Astrocyte (in vitro differentiated cells and primary cell): ENCODE measurements around the gene HNRNPA2B1. TPM values are rescaled to one million over a fixed set of nuclear protein-coding genes. Genes with fewer than 3 reads are reported as not detected.
"Not testable (repeated sequence)": the region's sequence is repeated elsewhere in the genome, so short reads cannot be mapped to it uniquely, and the experiment has no call there.

Source experiments
- DNase-seq: peaks from one replicate; pipeline ENCODE4 v3.0.0-alpha.2; 2010; ENCODE audit warnings: low read depth
- FAIRE-seq: peaks from 2 replicates; lab custom pipeline; 2011; peaks lifted over from hg19 to GRCh38; lab: Jason Lieb, UNC
- H2AFZ ChIP-seq: 2 replicates; pipeline ENCODE4 v1.6.0; 2012; ENCODE audit warnings: low read depth, low read length, inconsistent platforms
- H3K27ac ChIP-seq: 2 replicates; pipeline ENCODE4 v1.5.1; 2011; ENCODE audit warnings: low read depth, low read length, inconsistent platforms
- H3K27me3 ChIP-seq: 2 replicates; pipeline ENCODE4 v1.6.0; 2011; ENCODE audit warnings: low read length, inconsistent platforms; ENCODE audit not compliant: insufficient read depth
- H3K36me3 ChIP-seq: 2 replicates; pipeline ENCODE4 v1.5.1; 2011; ENCODE audit warnings: low read length, inconsistent platforms; ENCODE audit not compliant: insufficient read depth
- H3K4me1 ChIP-seq: 2 replicates; pipeline ENCODE4 v1.5.1; 2011; ENCODE audit warnings: low read length, inconsistent platforms; ENCODE audit not compliant: insufficient read depth
- H3K4me2 ChIP-seq: 2 replicates; pipeline ENCODE4 v1.6.0; 2012; ENCODE audit warnings: low read length, inconsistent platforms
- H3K4me3 ChIP-seq: 2 replicates; pipeline ENCODE4 v1.5.1; 2011; ENCODE audit warnings: low read depth, mild to moderate bottlenecking, low read length, inconsistent platforms; ENCODE audit not compliant: insufficient read depth
- H3K79me2 ChIP-seq: 2 replicates; pipeline ENCODE4 v1.6.0; 2012; ENCODE audit warnings: mild to moderate bottlenecking, low read length, inconsistent platforms; ENCODE audit not compliant: insufficient read depth
- H3K9ac ChIP-seq: 2 replicates; pipeline ENCODE4 v1.6.0; 2012; ENCODE audit warnings: mild to moderate bottlenecking, low read length, inconsistent platforms
- H3K9me3 ChIP-seq: 2 replicates; pipeline ENCODE4 v1.5.1; 2012; ENCODE audit warnings: low read depth, mild to moderate bottlenecking, low read length, inconsistent platforms; ENCODE audit not compliant: insufficient read depth
- H4K20me1 ChIP-seq: 2 replicates; pipeline ENCODE4 v1.6.0; 2012; ENCODE audit warnings: low read length, inconsistent platforms; ENCODE audit not compliant: insufficient read depth
- H3K27ac Mint-ChIP-seq: one replicate; pipeline ENCODE4 v1.8.0; 2021; ENCODE audit warnings: mild to moderate bottlenecking, mixed read lengths; ENCODE audit not compliant: unreplicated experiment
- H3K27me3 Mint-ChIP-seq: one replicate; pipeline ENCODE4 v1.8.0; 2021; ENCODE audit warnings: low read depth, mixed read lengths; ENCODE audit not compliant: unreplicated experiment
- H3K36me3 Mint-ChIP-seq: one replicate; pipeline ENCODE4 v1.8.0; 2021; ENCODE audit warnings: low read depth, mixed read lengths; ENCODE audit not compliant: unreplicated experiment
- H3K4me1 Mint-ChIP-seq: one replicate; pipeline ENCODE4 v1.8.0; 2021; ENCODE audit warnings: low read depth, mixed read lengths; ENCODE audit not compliant: unreplicated experiment
- H3K4me3 Mint-ChIP-seq: one replicate; pipeline ENCODE4 v1.8.0; 2021; ENCODE audit warnings: mild to moderate bottlenecking, moderate library complexity, mixed read lengths; ENCODE audit not compliant: unreplicated experiment
- H3K9me3 Mint-ChIP-seq: one replicate; pipeline ENCODE4 v1.8.0; 2021; ENCODE audit warnings: mild to moderate bottlenecking, mixed read lengths; ENCODE audit not compliant: unreplicated experiment
- EZH2 ChIP-seq: IDR thresholded peaks from 2 replicates; pipeline ENCODE4 v1.6.1; 2012; ENCODE audit warnings: mild to moderate bottlenecking, low read length, inconsistent platforms; ENCODE audit not compliant: insufficient read depth
- total RNA-seq: library from RNA; stranded (reverse); gene quantifications from 2 replicates; pipeline ENCODE4 v1.2.1, GENCODE V29; 2021
- TF ChIP-seq, protein P1 (sequence below): IDR thresholded peaks from 2 replicates; pipeline ENCODE4 v1.5.1; 2011; ENCODE audit warnings: low read depth, mild to moderate bottlenecking, inconsistent platforms, low read length, moderate library complexity; ENCODE audit not compliant: insufficient read depth

HNRNPA2B1 gene
- total RNA-seq, 1 donor from 2014 or later, result 415 TPM

- H3K36me3 ChIP-seq, result peaks cover 52% of the 10 kb centered on the region
- Mint-ChIP-seq H3K9me3 (peaks cover 2% of the 10 kb centered on the region), H3K4me3 (peak overlapping the region; percentile 100), H3K36me3 (peaks cover 45% of the 10 kb centered on the region), H3K27me3 (no peaks in the 10 kb centered on the region), H3K27ac (peak overlapping the region; percentile 6), H3K4me1 (peaks cover 43% of the 10 kb centered on the region)
- no peaks in the 10 kb centered on the region for H3K9me3 ChIP-seq
- peak overlapping the region; percentile 86 for H3K4me2 ChIP-seq
- H2AFZ ChIP-seq, result no peak overlapping the region
- peak overlapping the region; percentile 100 for H3K9ac ChIP-seq
- TF ChIP-seq, protein P1, sequence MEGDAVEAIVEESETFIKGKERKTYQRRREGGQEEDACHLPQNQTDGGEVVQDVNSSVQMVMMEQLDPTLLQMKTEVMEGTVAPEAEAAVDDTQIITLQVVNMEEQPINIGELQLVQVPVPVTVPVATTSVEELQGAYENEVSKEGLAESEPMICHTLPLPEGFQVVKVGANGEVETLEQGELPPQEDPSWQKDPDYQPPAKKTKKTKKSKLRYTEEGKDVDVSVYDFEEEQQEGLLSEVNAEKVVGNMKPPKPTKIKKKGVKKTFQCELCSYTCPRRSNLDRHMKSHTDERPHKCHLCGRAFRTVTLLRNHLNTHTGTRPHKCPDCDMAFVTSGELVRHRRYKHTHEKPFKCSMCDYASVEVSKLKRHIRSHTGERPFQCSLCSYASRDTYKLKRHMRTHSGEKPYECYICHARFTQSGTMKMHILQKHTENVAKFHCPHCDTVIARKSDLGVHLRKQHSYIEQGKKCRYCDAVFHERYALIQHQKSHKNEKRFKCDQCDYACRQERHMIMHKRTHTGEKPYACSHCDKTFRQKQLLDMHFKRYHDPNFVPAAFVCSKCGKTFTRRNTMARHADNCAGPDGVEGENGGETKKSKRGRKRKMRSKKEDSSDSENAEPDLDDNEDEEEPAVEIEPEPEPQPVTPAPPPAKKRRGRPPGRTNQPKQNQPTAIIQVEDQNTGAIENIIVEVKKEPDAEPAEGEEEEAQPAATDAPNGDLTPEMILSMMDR, result no peak
- no peak for TF ChIP-seq EZH2
- no peak overlapping the region for H3K27ac ChIP-seq
- H3K4me3 ChIP-seq, result peak overlapping the region; percentile 2
- H3K27me3 ChIP-seq, result no peaks in the 10 kb centered on the region
- H3K79me2 ChIP-seq, result peaks cover 95% of the 10 kb centered on the region
- no peak for FAIRE-seq
- no peak for DNase-seq
- peaks cover 94% of the 10 kb centered on the region for H4K20me1 ChIP-seq
- H3K4me1 ChIP-seq, result peaks cover 15% of the 10 kb centered on the region
Measured at GRCh38 chr7:26195867-26196657, 4.5 kb downstream of the HNRNPA2B1 start.

DNA sequence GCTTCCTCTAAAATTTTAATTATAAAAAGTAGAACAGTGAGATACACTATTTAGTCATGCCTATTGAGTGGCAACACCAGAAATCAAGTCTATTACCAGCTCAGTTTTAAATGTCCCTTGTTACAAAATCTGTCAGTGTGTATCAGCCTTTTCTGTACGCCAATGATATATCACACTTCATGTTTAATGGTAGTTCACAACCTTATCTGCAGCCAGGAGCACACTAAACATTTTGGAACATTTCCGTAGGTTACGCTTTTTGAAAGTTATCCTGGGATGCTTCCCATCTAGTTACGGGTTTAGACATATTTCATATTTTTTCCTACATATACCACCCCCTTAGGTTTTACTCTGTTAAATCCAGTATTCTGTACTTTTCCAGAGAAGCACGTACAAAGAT, 5.4 kb downstream of the HNRNPA2B1 start:
- Mint-ChIP-seq H3K9me3 (peaks cover 2% of the 10 kb centered on the region), H3K4me1 (peaks cover 48% of the 10 kb centered on the region), H3K36me3 (peaks cover 43% of the 10 kb centered on the region), H3K4me3 (peak overlapping the region; percentile 100), H3K27ac (no peak overlapping the region), H3K27me3 (no peaks in the 10 kb centered on the region)
- Histone ChIP-seq H3K9ac (no peak overlapping the region), H3K9me3 (no peaks in the 10 kb centered on the region), H3K36me3 (peaks cover 61% of the 10 kb centered on the region), H3K27me3 (no peaks in the 10 kb centered on the region), H3K4me2 (no peak overlapping the region), H2AFZ (no peak overlapping the region), H3K79me2 (peaks cover 96% of the 10 kb centered on the region), H3K27ac (no peak overlapping the region), H4K20me1 (peaks cover 100% of the 10 kb centered on the region), H3K4me1 (peaks cover 15% of the 10 kb centered on the region), H3K4me3 (no peak overlapping the region)
- no peak for DNase-seq
- no peak for TF ChIP-seq EZH2
- TF ChIP-seq, protein P1, result no peak
- FAIRE-seq, result no peak

- peaks cover 42% of the 10 kb centered on the region for H3K36me3 Mint-ChIP-seq
- peak overlapping the region; percentile 50 for H3K4me3 Mint-ChIP-seq
- H3K36me3 ChIP-seq, result peaks cover 65% of the 10 kb centered on the region
- H4K20me1 ChIP-seq, result peaks cover 99% of the 10 kb centered on the region
- H3K9me3 ChIP-seq, FAIRE-seq, H3K9ac ChIP-seq, H3K27ac ChIP-seq, H3K4me3 ChIP-seq, H3K9me3 Mint-ChIP-seq, DNase-seq, H2AFZ ChIP-seq, H3K27me3 ChIP-seq, H3K27me3 Mint-ChIP-seq: not testable (repeated sequence)
- H3K27ac Mint-ChIP-seq, result peak overlapping the region; percentile 77
- H3K4me2 ChIP-seq, result peak overlapping the region; percentile 3
- peaks cover 92% of the 10 kb centered on the region for H3K79me2 ChIP-seq
- peaks cover 15% of the 10 kb centered on the region for H3K4me1 ChIP-seq
- peaks cover 48% of the 10 kb centered on the region for H3K4me1 Mint-ChIP-seq
Measured at GRCh38 chr7:26194764-26195163, 5.8 kb downstream of the HNRNPA2B1 start.
